Loucy (cell line): ENCODE data around the gene SLC4A8.

Experiments used
- CTCF ChIP-seq: fragments of 200-600 bp; sonication (generic); conservative IDR thresholded peaks from 2 replicates; pipeline ENCODE4 v1.5.1; 2014; ENCODE audit warnings: mild to moderate bottlenecking, antibody characterized with exemption, low read length
- EZH2phosphoT487 ChIP-seq: fragments of 200-600 bp; IDR thresholded peaks from 2 replicates; pipeline ENCODE4 v1.6.1; 2018; ENCODE audit warnings: antibody characterized with exemption, mild to moderate bottlenecking, moderate library complexity, borderline replicate concordance

GRCh38 chr12:51473947-51474346, 49.3 kb downstream of the SLC4A8 start:
- no peak for TF ChIP-seq CTCF
- TF ChIP-seq EZH2phosphoT487, result no peak
